Thyroid gland (tissue), 4 donors: ENCODE measurements around the gene PRRX1.

Experiments used
- POLR2A ChIP-seq, 2 donors: fragments of 450-650 bp; IDR thresholded peaks; one replicate each; pipeline ENCODE4 v1.6.1; 2017; ENCODE audit warnings: antibody characterized with exemption in 2 of 2, mild to moderate bottlenecking in 2 of 2, moderate library complexity in 1 of 2
- TF ChIP-seq, protein P1 (sequence below), 6 experiments: fragments of 200-600 bp in 3 of 6; fragments of 450-650 bp in 3 of 6; sonication (generic) in 3 of 6; IDR thresholded peaks; one replicate each; pipeline ENCODE4 v1.5.1; 2016 to 2019; ENCODE audit warnings: antibody characterized with exemption in 6 of 6, mild to moderate bottlenecking in 2 of 6, inconsistent platforms in 1 of 6, moderate library complexity in 1 of 6

DNA sequence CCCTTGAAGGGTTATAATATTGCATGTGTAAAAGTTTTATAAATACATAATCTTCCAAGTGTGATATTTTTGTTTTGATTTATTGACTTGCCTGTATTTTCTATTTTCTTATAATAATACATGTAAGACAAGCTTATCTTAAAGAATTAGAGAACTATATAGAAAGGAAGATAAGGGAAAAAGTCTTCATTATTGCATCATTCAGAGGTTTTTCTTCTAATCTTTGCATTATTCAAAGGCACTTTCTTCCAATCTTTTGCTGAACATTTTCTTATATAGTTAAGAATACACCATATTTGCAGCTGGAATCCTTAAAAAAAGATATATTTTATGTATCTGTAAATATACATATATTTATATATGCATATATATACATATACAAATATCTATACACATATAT lies 33.4 kb downstream of the PRRX1 start:
- TF ChIP-seq, protein P1, sequence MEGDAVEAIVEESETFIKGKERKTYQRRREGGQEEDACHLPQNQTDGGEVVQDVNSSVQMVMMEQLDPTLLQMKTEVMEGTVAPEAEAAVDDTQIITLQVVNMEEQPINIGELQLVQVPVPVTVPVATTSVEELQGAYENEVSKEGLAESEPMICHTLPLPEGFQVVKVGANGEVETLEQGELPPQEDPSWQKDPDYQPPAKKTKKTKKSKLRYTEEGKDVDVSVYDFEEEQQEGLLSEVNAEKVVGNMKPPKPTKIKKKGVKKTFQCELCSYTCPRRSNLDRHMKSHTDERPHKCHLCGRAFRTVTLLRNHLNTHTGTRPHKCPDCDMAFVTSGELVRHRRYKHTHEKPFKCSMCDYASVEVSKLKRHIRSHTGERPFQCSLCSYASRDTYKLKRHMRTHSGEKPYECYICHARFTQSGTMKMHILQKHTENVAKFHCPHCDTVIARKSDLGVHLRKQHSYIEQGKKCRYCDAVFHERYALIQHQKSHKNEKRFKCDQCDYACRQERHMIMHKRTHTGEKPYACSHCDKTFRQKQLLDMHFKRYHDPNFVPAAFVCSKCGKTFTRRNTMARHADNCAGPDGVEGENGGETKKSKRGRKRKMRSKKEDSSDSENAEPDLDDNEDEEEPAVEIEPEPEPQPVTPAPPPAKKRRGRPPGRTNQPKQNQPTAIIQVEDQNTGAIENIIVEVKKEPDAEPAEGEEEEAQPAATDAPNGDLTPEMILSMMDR (IDR thresholded peaks at IDR 0.05), result no peak
- no peak for TF ChIP-seq POLR2A (IDR thresholded peaks at IDR 0.05)
